HG03521 (cell line): ENCODE data around the gene OBP2B.

Experiments
- ATAC-seq: cut with Tn5 transposase; IDR thresholded peaks from one replicate; pipeline ENCODE4 v1.9.1; 2021; ENCODE audit warnings: mild to moderate bottlenecking, moderate library complexity; ENCODE audit not compliant: unreplicated experiment

OBP2B gene

DNA sequence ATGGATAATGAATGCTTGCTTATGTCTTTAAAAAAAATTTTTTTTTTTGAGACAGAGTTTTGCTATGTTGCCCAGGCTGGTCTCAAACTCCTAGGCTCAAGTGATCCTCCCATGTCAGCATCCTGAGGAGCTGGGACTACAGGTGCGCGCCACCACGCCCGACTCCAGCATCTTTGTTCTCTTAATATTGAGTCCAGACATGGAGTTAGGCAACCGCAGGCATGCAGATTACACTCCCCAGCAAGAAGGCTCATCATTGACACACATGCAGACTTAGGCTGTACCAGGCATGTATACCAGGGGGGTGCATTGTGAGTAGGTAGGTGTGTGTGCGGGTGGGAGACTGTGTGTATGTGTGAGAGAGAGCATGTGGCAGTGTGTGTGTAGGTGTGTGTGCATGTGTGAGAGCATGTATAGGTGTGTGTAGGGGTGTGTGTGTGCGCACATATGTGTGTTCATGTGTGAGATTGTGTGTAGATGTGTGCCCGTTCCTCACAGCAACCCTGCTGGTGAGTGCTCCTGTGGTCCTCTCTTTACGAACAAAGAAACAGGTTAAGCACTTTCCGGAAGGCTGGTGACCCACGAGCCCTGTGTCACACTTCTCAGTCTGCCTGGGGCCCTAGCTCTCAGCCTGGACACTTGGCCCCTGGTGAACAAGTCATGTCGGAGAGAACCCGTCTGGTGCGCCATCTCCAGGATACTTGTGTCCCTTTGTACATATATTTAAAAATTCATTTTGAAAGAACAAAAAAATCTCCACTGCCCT, 6.2 kb downstream of the OBP2B start:
- ATAC-seq, result no peak

DNA sequence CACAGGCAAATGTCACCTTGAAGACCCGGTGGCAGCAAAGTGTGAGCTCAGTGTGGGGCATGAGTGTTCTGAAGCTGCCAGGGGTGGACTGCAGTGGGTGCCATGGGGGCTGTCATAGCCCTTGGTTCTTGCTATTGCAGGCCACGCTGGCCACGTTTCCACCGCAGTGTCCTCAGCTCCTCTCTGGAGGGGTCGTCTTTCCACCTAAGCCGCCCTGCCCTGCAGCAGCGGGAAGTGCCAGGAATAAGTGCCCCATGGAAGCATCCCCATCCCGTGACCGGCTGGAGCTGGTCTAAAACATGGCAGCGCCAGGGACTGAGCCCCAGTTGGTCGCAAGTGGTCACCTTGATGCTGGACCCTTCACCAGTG, 6.9 kb downstream of the OBP2B start:
- ATAC-seq, result no peak

GRCh38 chr9:133201424-133202144, 7.5 kb downstream of the OBP2B start:
- ATAC-seq, result no peak

- ATAC-seq, result no peak
Measured at GRCh38 chr9:133200631-133201030, 8.4 kb downstream of the OBP2B start.

DNA sequence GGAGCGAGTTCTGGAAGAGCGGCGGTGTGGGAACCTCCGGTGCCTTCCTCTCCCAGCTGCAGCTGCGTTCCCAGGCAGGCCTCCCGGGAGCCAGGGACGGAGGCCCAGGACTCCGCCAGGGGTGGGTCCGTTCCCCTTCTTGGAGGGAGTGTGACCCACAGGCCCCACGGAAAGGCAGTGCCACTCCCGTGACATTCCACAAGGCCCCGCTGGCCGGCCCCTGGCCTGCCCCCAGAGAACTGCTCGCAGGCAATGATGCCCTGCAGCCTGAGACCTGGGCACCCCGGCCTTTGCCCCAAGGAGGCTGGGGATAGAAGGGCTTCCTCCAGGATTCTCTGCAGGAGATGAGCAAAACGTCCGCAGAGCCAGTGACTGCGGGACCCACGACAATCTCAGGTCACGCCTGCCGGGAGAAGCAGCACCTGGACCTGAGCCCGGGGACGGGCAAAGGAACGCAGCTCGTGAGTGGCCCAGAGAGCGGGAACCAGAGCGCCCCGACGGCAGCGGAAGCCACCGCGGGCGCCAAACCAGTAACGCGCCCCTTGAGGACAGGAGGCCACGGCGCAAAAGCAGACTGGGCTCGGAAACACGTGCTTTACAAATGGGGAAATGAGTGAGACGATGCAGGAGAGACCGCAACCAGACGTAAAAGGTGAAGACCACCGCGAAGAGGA, 9.3 kb downstream of the OBP2B start:
- ATAC-seq, result no peak

DNA sequence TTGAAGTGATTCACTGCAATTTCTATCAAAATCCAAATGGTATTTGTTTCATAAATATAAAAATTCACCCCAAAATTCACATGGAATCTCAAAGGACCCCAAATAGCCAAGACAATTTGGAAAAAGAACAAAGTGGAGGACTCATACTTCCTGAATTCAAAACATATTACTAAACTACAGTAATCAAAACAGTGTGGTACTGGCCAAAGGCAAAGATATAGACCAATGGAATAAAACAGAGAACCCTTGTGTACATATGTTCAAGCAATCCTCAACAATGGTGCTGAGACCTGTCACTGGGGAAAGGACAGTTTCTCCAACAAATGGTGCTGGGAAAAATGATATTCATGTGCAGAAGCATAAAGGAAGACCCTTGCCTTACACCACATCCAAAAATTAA, 14.0 kb downstream of the OBP2B start:
- ATAC-seq, result no peak

DNA sequence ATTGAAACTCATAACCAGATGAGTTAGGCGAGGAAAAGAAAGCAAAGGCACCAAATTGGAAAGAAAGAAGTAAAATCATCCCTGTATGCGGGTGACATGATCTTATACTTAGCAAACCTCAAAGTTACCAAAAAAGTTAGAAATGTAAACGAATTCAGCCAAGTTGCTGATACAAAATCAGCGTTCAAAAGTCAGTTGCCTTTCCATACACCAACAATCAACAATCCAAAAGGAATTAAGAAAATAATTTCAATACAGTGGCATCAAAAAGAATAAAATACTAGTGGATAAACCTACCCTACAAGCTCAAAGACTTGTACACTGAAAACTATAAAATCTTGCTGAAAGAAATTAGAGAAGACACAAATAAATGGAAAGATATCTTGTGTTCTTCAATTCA, 14.5 kb downstream of the OBP2B start:
- ATAC-seq, result no peak

- no peak for ATAC-seq
Measured at GRCh38 chr9:133191989-133192388, 17.1 kb downstream of the OBP2B start.

GRCh38 chr9:133189826-133190225, 19.2 kb downstream of the OBP2B start:
- ATAC-seq, result no peak

GRCh38 chr9:133188843-133189180, 20.2 kb downstream of the OBP2B start:
- no peak for ATAC-seq

- ATAC-seq, result no peak
Measured at GRCh38 chr9:133188006-133188842, 20.8 kb downstream of the OBP2B start.

DNA sequence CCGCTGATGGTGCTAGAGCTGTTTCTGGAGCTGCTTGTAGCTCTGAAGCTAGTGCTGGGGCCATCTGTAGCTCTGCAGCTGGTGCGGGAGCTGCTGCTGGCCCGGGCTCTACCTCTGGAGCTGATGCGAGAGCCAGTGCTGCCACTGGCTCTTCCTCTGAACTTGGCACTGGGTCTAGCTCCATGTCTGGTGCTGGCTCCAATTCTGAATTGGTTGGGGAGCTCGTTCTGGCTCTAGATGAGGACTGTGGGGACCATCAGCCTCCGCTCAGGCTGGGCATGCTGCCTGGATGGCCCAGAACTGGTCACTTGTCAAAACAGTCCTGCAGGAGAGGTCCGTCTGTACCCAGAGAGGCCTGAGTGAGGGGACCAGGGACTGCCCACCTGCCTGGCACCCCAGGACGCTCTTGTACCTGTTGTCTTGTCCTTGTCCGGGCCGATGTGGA, 21.5 kb downstream of the OBP2B start:
- ATAC-seq, result no peak

DNA sequence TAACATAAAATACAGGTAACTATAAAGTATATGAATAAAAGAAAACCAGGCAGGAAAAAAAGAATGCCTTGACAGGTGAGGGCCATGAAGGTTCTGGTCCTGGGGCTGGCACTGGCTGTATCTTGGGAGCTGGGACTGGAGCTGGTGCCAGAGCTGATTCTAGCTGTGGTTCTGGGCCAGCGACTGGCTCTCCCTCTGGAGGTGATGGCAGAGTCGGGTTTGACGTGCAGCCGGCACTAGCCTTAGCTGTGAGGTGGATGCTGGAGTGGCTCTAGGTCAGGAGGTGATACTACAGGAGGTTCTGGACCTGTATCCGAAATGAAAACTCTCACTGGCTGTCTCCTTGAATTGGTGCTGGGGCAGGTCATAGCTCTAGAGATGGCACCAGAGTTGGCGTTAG, 22.3 kb downstream of the OBP2B start:
- no peak for ATAC-seq

DNA sequence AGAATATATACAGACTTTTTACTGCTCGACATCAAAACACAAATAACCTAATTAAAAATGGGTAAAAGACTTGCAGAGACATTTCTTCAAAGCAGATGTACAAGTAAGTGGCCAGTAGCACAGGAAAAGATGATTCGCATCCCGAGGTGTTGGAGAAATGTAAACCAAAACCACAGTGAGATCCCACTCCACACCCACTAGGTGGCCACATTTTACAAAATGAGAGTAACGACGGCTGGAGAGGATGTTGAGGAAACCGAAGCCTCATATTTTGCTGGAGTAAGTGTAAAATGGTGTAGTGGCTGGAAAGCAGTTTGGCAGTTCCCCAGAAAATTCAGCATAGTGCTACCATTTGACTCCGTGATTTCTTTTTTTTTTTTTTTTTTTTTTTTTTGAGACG, 24.1 kb downstream of the OBP2B start:
- ATAC-seq, result no peak

- ATAC-seq, result no peak
Measured at GRCh38 chr9:133182151-133182550, 26.9 kb downstream of the OBP2B start.

- no peak for ATAC-seq
Measured at GRCh38 chr9:133181561-133181960, 27.5 kb downstream of the OBP2B start.

DNA sequence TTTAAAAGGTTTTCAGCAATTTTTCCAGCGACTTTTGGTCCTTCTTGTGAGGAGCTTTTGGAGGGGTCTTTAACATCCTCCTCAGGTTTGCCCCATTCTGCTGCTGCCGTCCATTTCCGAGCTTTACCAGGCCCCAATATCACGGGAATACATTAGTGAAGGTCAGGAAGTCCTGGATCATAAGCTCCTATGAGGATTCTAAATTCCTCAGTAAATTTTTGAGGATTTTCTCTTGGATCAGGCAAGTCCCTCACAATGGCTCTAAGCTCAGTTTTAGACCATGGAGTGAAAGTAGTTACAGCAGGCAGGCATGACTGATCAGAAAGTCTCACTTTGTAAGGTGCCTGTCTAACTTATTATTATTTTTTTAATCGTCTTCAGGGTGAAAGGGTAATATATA, 28.1 kb downstream of the OBP2B start:
- no peak for ATAC-seq

GRCh38 chr9:133173056-133173455, 36.0 kb downstream of the OBP2B start:
- no peak for ATAC-seq

DNA sequence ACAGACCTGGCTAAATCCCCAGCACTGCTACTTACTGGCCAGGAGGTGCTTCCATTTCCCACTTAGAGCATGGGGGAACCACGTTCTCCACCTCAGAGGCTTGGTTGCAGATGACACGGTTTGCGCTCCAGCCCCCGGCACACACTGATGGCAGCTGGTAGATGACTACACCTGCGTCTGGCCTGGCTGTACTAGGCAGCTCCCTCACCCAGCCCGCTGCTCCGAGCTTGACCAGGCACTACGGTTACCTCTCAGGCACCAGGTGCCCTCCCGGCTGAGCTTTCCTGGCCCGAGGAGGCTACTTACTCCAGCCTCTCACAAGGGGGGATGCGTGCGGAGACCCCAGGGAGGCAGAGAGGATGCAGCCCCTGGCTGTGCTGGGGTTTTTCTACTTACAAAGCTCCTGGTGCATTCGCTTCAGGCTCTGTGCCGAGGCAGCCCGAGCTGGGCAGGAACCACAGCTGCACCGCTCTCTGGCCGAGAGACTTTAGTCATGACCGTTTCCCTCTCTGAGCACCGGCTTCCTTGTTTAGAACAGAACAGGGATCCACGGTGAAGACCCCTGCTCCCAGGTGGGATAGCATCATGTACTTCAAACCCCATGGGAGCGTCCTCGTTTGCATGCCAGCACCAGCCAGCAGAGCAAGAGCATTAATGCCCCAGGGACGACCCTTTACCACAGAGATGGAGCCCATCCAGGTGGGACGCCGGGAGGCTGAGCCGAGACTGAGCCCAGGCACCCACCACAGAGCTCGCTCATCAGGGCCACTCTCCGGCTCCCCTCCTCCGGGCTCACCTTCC, 37.7 kb downstream of the OBP2B start:
- ATAC-seq, result no peak

- no peak for ATAC-seq
Measured at GRCh38 chr9:133170716-133171115, 38.3 kb downstream of the OBP2B start.
